Central memory CD8-positive, alpha-beta T cell (primary cell): ENCODE measurements around the gene RPS15.
"Not testable (repeated sequence)": the region's sequence is repeated elsewhere in the genome, so short reads cannot be mapped to it uniquely, and the experiment has no call there.

ENCODE experiments used
- ATAC-seq: fragments of 150-1000 bp; cut with Tn5 transposase; replicated peaks from 2 replicates; pipeline ENCODE4 v1.10.0; 2022; ENCODE audit warnings: mild to moderate bottlenecking, moderate FRiP score, moderate number of reproducible peaks; ENCODE audit not compliant: poor library complexity, severe bottlenecking; ENCODE audit errors: extremely low read depth
- DNase-seq, 2 donors: peaks; one replicate each; pipeline ENCODE4 v3.0.0; 2021; ENCODE audit warnings: low spot score in 2 of 2
- H3K27ac Mint-ChIP-seq: one replicate; pipeline ENCODE4 v1.8.0; 2022; ENCODE audit warnings: low read depth, mild to moderate bottlenecking, moderate library complexity, mixed read lengths
- H3K27me3 Mint-ChIP-seq: one replicate; pipeline ENCODE4 v1.8.0; 2022; ENCODE audit warnings: mixed read lengths
- H3K36me3 Mint-ChIP-seq: one replicate; pipeline ENCODE4 v1.8.0; 2022; ENCODE audit warnings: mild to moderate bottlenecking, moderate library complexity, mixed read lengths; ENCODE audit not compliant: insufficient read depth
- H3K4me1 Mint-ChIP-seq: one replicate; pipeline ENCODE4 v1.8.0; 2022; ENCODE audit warnings: mixed read lengths
- H3K4me3 Mint-ChIP-seq: one replicate; pipeline ENCODE4 v1.8.0; 2022; ENCODE audit warnings: mild to moderate bottlenecking, moderate library complexity, mixed read lengths
- H3K9me3 Mint-ChIP-seq: one replicate; pipeline ENCODE4 v1.8.0; 2022; ENCODE audit warnings: mixed read lengths

RPS15 gene

DNA sequence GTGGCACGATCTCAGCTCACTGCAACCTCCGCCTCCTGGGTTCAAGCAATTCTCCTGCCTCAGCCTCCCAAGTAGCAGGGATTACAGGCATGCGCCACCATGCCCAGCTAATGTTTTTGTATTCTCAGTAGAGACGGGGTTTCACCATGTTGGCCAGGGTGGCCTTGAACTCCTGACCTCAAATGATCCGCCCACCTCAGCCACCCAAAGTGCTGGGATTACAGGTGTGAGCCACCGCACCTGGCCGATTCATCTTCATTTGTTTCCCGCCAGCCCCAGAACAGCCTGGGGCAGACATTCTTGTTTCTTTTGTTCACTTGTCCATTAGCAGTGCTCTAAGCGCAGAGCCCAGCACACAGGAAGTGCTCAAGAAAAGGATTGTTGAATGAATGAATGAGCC, 38.9 kb downstream of the RPS15 start:
- not testable (repeated sequence) for H3K27ac Mint-ChIP-seq, H3K27me3 Mint-ChIP-seq, DNase-seq, H3K9me3 Mint-ChIP-seq, H3K36me3 Mint-ChIP-seq, ATAC-seq
- Mint-ChIP-seq H3K4me3 (peak overlapping the region; percentile 96), H3K4me1 (peaks cover 14% of the 10 kb centered on the region)

DNA sequence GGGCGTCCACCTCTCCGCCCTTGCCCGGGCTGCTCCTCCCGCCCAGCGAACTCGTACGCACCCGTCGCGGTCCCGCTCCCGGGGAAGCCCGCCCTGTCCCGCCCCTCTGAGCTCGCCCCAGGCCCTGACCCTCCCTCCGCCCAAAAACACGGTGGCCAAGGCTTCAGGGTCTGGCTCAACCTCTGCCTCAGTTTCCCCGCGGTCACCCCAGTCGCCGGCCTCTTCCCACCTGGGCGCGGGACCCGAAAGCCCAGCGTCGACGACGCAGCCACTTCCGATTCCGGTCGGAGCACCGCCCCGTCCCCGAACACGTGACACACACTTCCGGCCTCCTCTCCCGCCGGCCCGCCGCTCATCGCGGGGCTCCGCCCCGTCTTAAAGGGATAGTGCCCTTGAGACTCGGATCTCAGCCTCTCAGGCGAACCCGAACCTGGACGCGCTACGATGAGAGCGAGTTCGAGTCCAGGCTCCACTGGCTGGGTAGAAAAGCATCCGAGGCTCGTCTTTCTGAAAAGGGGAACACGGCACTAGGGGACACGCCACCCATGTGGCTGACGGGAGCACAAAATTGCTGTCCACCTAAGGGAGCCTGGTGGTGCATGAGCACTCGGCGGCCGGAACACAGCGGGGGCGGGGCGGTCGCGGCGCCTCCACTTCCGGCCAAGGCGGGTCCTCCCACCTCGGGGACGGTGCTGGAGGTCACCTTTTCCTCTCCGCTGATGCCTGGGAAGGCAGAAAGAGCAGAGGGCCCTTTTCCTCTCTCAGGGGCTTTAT, 40.9 kb downstream of the RPS15 start, which contains the start of gene C19orf25:
Gene C19orf25 (minus strand): TSS at position 282 of the 774 bp plus-strand sequence. CDS start 312 bp downstream, outside the sequence.
- peak within 1 kb of the TSS; percentile 94 for H3K27ac Mint-ChIP-seq
- peaks cover 5% of the 10 kb centered on the region for H3K36me3 Mint-ChIP-seq
- peaks cover 7% of the 10 kb centered on the region for H3K4me1 Mint-ChIP-seq
- ATAC-seq (peak; percentile 96), DNase-seq (peak; percentile 83 to 84)
- no peaks in the 10 kb centered on the region for H3K9me3 Mint-ChIP-seq
- peak within 1 kb of the TSS; percentile 96 for H3K4me3 Mint-ChIP-seq
- H3K27me3 Mint-ChIP-seq = no peaks in the 10 kb centered on the region

DNA sequence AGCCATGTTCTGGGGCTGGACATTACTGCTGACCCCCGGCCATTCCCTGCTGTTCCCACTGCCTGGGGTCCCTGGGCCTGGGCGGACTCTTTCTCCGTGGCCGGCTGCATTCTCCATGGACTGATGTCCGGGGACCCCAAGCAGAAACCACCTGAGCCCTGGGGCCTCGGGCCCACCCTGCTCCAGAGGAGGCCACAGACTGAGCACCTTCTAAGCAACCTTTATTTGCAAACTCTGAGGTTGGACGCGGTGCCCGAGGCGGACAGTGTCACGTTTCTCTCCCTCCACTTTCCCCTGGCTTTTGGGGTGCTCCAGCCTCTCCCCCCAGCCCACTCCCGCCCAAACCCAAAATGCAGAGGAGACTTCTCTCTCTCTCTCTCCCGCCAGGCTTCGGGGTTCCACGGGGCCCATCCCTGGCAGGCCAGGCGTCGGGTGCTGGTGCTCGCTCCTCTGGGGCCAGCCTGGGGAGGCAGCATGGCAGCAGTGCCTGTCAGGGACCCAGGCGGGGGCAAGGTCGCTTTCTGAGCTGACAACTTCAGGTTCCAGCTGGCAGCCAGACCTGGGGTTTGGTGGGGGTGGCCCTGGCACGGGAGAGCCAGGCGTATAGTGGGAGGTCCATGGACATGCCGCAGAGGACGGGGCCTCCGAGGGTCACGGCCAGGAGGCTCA, 43.2 kb downstream of the RPS15 start:
- no peaks in the 10 kb centered on the region for H3K27me3 Mint-ChIP-seq
- no peak overlapping the region for H3K4me3 Mint-ChIP-seq
- no peak for ATAC-seq

GRCh38 chr19:1481893-1482360, 43.7 kb downstream of the RPS15 start:
- Mint-ChIP-seq H3K4me1 (peaks cover 7% of the 10 kb centered on the region), H3K27ac (no peak overlapping the region), H3K27me3 (no peaks in the 10 kb centered on the region), H3K4me3 (no peak overlapping the region), H3K36me3 (peaks cover 3% of the 10 kb centered on the region), H3K9me3 (no peaks in the 10 kb centered on the region)
- DNase-seq (no peak), ATAC-seq (no peak)

More for the DNA sequence above, 43.2 kb downstream of the RPS15 start:
- Mint-ChIP-seq H3K9me3 (no peaks in the 10 kb centered on the region), H3K4me1 (peaks cover 7% of the 10 kb centered on the region), H3K36me3 (peaks cover 3% of the 10 kb centered on the region), H3K27ac (no peak overlapping the region)
- DNase-seq = no peak

DNA sequence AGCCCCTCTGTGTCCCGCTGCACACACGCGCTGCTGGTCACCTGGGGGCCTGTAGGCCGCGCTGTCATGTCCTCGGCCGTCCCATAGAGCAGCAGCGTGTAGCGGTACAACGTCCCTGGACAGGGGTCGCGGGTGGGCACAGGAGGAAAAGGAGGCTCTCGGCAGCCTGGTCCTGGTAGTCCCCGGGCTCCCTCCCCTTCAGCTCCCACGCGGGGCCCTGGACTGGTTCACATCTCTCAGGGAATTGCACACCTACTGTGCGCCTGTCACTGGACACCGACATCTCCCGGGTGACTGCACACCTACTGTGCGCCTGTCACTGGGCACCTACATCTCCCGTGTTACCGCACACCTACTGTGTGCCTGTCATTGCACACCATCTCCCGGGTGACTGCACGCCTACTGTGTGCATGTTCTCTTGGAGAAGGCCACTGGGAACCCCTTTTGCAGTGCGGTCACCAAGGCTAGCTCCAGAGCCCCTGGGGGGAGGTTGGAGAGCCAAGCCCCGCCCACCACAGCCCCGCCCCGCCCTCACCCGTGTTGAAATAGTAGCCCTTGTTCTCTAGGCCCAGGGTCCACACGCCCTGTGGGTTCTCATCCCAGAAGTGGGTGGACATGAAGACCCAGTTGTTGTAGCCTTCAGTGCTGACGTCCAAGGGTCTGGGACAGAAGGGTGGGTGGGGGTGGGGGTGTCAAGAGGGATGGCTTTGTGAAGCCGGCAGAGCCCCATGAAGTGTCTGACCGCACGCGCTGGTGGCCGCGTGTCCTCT, 44.4 kb downstream of the RPS15 start:
- Mint-ChIP-seq H3K36me3 (peaks cover 2% of the 10 kb centered on the region), H3K4me3 (no peak overlapping the region), H3K27me3 (no peaks in the 10 kb centered on the region), H3K27ac (no peak overlapping the region), H3K4me1 (peaks cover 7% of the 10 kb centered on the region), H3K9me3 (no peaks in the 10 kb centered on the region)
- ATAC-seq (no peak), DNase-seq (no peak)

- H3K9me3 Mint-ChIP-seq = no peaks in the 10 kb centered on the region
- ATAC-seq (no peak), DNase-seq (no peak)
- no peak overlapping the region for H3K4me3 Mint-ChIP-seq
- no peaks in the 10 kb centered on the region for H3K27me3 Mint-ChIP-seq
- H3K4me1 Mint-ChIP-seq = peaks cover 7% of the 10 kb centered on the region
- H3K27ac Mint-ChIP-seq = no peak overlapping the region
- peaks cover 2% of the 10 kb centered on the region for H3K36me3 Mint-ChIP-seq
Measured at GRCh38 chr19:1483131-1483978, 45.2 kb downstream of the RPS15 start.

DNA sequence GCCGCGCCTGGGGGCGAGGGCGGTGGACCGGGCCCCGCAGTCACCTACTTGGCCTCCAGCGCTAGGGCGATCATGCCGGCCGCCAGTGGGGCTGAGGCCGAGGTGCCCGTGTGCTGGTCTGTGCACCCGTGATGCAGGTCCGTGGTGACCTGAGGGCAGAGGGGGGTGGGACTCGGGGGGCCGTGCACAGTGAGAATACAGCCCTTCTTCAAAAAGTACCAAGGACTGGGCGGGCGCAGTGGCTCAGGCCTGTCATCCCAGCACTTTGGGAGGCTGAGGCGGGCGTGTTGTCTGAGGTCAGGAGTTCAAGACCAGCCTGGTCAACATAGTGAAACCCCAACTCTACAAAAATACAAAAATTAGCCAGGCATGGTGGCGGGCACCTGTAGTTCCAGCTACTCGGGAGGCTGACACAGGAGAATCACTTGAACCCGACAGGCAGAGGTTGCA, 45.8 kb downstream of the RPS15 start:
- ATAC-seq (no peak), DNase-seq (no peak)
- Mint-ChIP-seq H3K9me3 (no peaks in the 10 kb centered on the region), H3K27me3 (no peaks in the 10 kb centered on the region), H3K36me3 (peaks cover 2% of the 10 kb centered on the region), H3K4me3 (no peak overlapping the region), H3K4me1 (peaks cover 5% of the 10 kb centered on the region), H3K27ac (no peak overlapping the region)

DNA sequence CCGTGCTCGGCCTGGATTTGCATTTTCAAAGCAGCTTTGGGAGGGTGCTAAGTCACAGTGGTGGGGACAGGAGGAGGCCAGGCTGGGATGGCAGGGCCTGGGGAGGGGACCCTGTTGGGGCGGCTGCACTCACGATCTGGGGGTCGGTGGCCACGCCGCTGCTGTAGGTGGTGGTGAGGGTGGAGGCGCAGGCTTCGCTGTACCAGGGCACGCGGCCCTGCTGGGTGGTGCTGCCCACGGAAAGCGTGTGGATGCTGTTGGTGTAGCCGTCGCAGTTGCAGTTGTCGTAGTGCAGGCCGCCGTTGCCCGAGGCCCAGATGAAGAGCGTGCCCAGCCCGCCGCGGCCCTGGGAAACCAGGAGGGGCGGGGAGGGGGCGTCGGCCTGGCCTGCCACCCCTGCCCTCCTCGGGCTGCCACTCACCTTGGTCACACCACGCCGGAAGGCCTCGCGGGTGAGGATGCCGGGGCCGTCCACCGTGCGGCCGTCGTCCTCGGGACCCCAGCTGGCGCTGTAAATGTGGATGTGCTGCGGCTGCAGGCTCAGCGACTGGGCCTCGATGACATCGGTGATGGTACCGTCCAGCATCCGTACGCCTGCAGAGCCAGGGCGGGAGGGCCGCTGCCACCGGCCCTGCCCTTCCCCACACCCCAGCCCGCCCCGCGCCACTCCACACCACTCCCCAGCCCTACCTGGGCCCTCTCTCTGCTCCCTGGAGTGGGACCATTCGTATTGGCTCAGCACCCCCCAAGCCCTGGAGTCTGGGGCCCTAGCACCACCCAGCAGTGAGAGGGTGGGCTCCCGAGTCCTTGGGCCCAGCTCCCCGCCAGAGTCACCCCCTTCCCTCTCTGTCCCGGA, 48.8 kb downstream of the RPS15 start:
- Mint-ChIP-seq H3K4me1 (peaks cover 16% of the 10 kb centered on the region), H3K4me3 (no peak overlapping the region), H3K27me3 (no peaks in the 10 kb centered on the region)

DNA sequence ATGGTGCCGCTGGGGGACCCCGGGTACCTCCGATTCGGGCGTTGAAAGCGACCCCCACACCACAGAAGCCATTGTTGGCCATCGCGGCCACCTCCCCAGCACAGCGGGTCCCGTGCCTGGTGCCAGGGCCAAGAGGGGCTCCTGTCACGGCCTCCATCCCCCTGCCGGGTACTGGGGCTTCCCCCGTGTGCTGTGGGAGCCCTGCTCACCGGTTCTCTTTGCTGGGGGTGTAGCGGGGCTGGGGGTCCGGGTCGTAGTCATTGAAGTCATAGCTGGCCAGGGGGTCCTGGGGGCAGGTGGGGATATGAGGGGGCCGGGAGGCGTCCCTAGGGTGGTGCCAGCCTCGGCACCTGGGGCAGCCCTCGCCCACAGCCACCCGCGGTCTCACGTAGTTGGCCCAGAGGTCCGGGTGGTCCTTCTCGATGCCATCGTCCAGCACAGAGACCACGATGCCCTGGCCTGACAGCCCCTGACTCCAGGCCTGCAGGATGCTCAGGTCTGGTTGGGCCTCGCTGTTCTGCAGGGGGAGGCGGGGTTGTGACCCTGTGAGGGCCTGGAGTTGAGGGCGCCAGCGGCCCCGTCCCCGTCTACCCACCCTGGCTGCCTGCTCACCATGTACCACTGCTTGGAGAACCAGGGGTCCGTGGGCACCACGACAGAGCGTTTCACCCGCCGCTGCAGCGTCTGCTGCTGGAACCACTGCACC, 49.5 kb downstream of the RPS15 start:
- no peak overlapping the region for H3K4me3 Mint-ChIP-seq
- DNase-seq (no peak), ATAC-seq (no peak)
- H3K27ac Mint-ChIP-seq = no peak overlapping the region
- peaks cover 18% of the 10 kb centered on the region for H3K4me1 Mint-ChIP-seq
- no peaks in the 10 kb centered on the region for H3K9me3 Mint-ChIP-seq
- H3K36me3 Mint-ChIP-seq = peaks cover 5% of the 10 kb centered on the region
- no peaks in the 10 kb centered on the region for H3K27me3 Mint-ChIP-seq

More for the DNA sequence above, 48.8 kb downstream of the RPS15 start:
- Mint-ChIP-seq H3K9me3 (no peaks in the 10 kb centered on the region), H3K36me3 (peaks cover 5% of the 10 kb centered on the region), H3K27ac (no peak overlapping the region)
- DNase-seq = no peak
- ATAC-seq = no peak

DNA sequence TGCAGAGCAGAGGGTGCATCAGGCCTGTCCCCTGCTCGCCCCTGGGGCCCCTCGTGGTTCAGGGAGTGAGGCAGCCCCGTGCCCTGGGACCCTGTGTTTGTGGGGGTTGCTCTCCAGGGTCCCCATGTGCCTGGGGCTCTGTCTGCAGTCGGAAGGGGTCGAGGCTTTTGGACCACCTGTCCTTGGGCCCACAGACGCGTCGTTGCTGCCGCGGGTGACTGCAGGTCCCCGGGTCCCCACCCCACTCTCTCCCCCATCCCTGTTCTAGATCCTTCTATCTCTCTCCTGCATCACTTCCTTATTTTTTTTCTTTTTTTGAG, 50.0 kb downstream of the RPS15 start:
- H3K27me3 Mint-ChIP-seq = no peaks in the 10 kb centered on the region
- H3K4me1 Mint-ChIP-seq = peaks cover 18% of the 10 kb centered on the region
- ATAC-seq = no peak
- H3K27ac Mint-ChIP-seq = no peak overlapping the region
- no peak overlapping the region for H3K4me3 Mint-ChIP-seq
- peaks cover 5% of the 10 kb centered on the region for H3K36me3 Mint-ChIP-seq
- no peaks in the 10 kb centered on the region for H3K9me3 Mint-ChIP-seq
- no peak for DNase-seq
